Adrenal gland (tissue), 12 donors: Measurements from ENCODE around the gene PCMTD2. TPM values are rescaled to one million over a fixed set of nuclear protein-coding genes. Genes with fewer than 3 reads are reported as not detected.
A peak's percentile ranks its signal among the peaks of the same experiment; 100 is the strongest.

Source experiments
- DNase-seq, 7 donors: peaks; one replicate each; pipeline ENCODE4 v3.0.0-alpha.2; 2019 to 2020
- H3K27ac ChIP-seq, 5 donors: fragments of 200-600 bp; sonication (generic) in 4 of 5; 1 replicate in 3 of 5; 2 replicates in 2 of 5; pipeline versions ENCODE4 v1.5.1 to v1.8.0; 2016 to 2020; ENCODE audit warnings: mild to moderate bottlenecking in 1 of 5
- H3K27me3 ChIP-seq: fragments of 200-600 bp; 2 replicates; pipeline ENCODE4 v1.8.0; 2021
- H3K36me3 ChIP-seq, 2 donors: fragments of 200-600 bp; replicated peaks in 1 of 2; 1 replicate in 1 of 2; 2 replicates in 1 of 2; pipeline versions ENCODE4 v1.5.1 to v1.8.0; 2018 to 2022
- H3K4me1 ChIP-seq, 2 donors: fragments of 200-600 bp; replicated peaks in 1 of 2; 1 replicate in 1 of 2; 2 replicates in 1 of 2; pipeline versions ENCODE4 v1.5.1 to v1.8.0; 2018 to 2021
- H3K4me3 ChIP-seq, 4 donors: fragments of 200-600 bp; sonication (generic) in 3 of 4; one replicate each; pipeline ENCODE4 v1.5.1; 2016 to 2018
- H3K9me3 ChIP-seq, 3 donors: fragments of 200-600 bp; sonication (generic) in 1 of 3; replicated peaks in 1 of 3; 1 replicate in 2 of 3; 2 replicates in 1 of 3; pipeline versions ENCODE4 v1.5.1 to v1.8.0; 2016 to 2021
- POLR2A ChIP-seq, 2 donors: fragments of 450-650 bp; IDR thresholded peaks; one replicate each; pipeline ENCODE4 v1.6.1; 2017; ENCODE audit warnings: antibody characterized with exemption in 2 of 2, mild to moderate bottlenecking in 2 of 2, moderate library complexity in 1 of 2
- whole genome bisulfite sequencing, 4 donors: extraction: QIAGEN DNeasy Blood & Tissue Kit in 2 of 4; methylation state at CpG; one replicate each; pipeline versions ENCODE4 v1.1.5 to v1.1.7; 2013 to 2017; 5-methylcytosine and 5-hydroxymethylcytosine counted together
- intact Hi-C, 2 donors: fragments of 100-400 bp; cut with DNase I; formaldehyde crosslinking; loops; one replicate each; pipeline versions ENCODE4 v1.14.1 to v1.15.0; 2022 to 2023
- polyA plus RNA-seq, 3 donors: library from polyadenylated mRNA; stranded (reverse); fragments of 200-250 nt in 2 of 3; fragments of 350-450 nt in 1 of 3; fragmentation: Illumina TruSeq in 1 of 3; extraction: RNeasy Lipid Tissue Mini Kit (QIAGEN cat#74804) in 1 of 3; gene quantifications; one replicate each; pipeline ENCODE4 v1.2.3, GENCODE V29; 2013 to 2014
- total RNA-seq, 9 donors: library from RNA; depleted of rRNA in 4 of 9; stranded (reverse); fragments of >200 nt in 4 of 9; fragments of 120-200 nt in 1 of 9; fragmentation: NEBNext Ultra II Directional in 1 of 9; extraction: Animal tissue kit (Norgen Biotek cat#: 25700) in 1 of 9; gene quantifications; one replicate each; pipeline versions ENCODE4 v1.1.0 to v1.2.4, GENCODE V29; 2013 to 2023
- TF ChIP-seq, protein P1 (sequence below), 6 experiments: fragments of 450-650 bp in 4 of 6; fragments of 200-600 bp in 2 of 6; sonication (generic) in 1 of 6; IDR thresholded peaks; 1 replicate in 5 of 6; 2 replicates in 1 of 6; pipeline versions ENCODE4 v1.5.1 to v1.8.0; 2016 to 2021; ENCODE audit warnings: antibody characterized with exemption in 6 of 6, mild to moderate bottlenecking in 2 of 6, moderate library complexity in 1 of 6
- donor health status: healthy with polysubstance abuse.
- donor health status: Bipolar disorder and iron deficiency.
- donor health status: DM: yes; HTN: yes; CAD: no.
- donor health status: DM: no; HTN: no; CAD: no.
- donor health status: DM: no; HTN: no; CAD: no.
- donor health status: DM: yes; HTN: yes; CAD: no.

Gene PCMTD2
- total and polyA plus RNA-seq, 12 donors, result 32.0 to 120 (median 62.5) TPM

GRCh38 chr20:64222851-64223525 is 32.6 kb upstream of the PCMTD2 start:
- Histone ChIP-seq H3K27ac (peak overlapping the region in 2 of 5 donors; percentile 61 to 67), H3K4me3 (no peak overlapping the region), H3K27me3 (no peaks in the 10 kb centered on the region), H3K36me3 (no peaks in the 10 kb centered on the region), H3K4me1 (peaks cover 8 to 25% of the 10 kb centered on the region in 2 donors), H3K9me3 (no peaks in the 10 kb centered on the region)
- intact Hi-C loops, result no loop called here
- TF ChIP-seq, protein P1, sequence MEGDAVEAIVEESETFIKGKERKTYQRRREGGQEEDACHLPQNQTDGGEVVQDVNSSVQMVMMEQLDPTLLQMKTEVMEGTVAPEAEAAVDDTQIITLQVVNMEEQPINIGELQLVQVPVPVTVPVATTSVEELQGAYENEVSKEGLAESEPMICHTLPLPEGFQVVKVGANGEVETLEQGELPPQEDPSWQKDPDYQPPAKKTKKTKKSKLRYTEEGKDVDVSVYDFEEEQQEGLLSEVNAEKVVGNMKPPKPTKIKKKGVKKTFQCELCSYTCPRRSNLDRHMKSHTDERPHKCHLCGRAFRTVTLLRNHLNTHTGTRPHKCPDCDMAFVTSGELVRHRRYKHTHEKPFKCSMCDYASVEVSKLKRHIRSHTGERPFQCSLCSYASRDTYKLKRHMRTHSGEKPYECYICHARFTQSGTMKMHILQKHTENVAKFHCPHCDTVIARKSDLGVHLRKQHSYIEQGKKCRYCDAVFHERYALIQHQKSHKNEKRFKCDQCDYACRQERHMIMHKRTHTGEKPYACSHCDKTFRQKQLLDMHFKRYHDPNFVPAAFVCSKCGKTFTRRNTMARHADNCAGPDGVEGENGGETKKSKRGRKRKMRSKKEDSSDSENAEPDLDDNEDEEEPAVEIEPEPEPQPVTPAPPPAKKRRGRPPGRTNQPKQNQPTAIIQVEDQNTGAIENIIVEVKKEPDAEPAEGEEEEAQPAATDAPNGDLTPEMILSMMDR (IDR thresholded peaks at IDR 0.05), result no peak
- peak in 1 of 7 donors; percentile 8 for DNase-seq
- 83 to 86% (median 86%) methylated on average over 19 to 20 of the region's 20 CpGs for WGBS, 4 donors

- WGBS, 4 donors, result 58 to 76% (median 67%) methylated on average over 12 to 13 of the region's 13 CpGs
- DNase-seq, result peak in 1 of 7 donors; percentile 43
- H3K4me1 ChIP-seq, result peaks cover 8 to 25% of the 10 kb centered on the region in 2 donors
- H3K27me3 ChIP-seq, result no peaks in the 10 kb centered on the region
- intact Hi-C loops, result no loop called here
- H3K36me3 ChIP-seq, result no peaks in the 10 kb centered on the region
- H3K9me3 ChIP-seq, result no peaks in the 10 kb centered on the region
- no peak for TF ChIP-seq POLR2A (IDR thresholded peaks at IDR 0.05)
- TF ChIP-seq, protein P1 (IDR thresholded peaks at IDR 0.05), result no peak
- peak overlapping the region in 2 of 5 donors; percentile 29 to 47 for H3K27ac ChIP-seq
- no peak overlapping the region for H3K4me3 ChIP-seq
Observed at GRCh38 chr20:64223526-64224067, 32.0 kb upstream of the PCMTD2 start.

- H3K27me3 ChIP-seq, result no peaks in the 10 kb centered on the region
- DNase-seq, result no peak
- intact Hi-C loops, result no loop called here
- peak overlapping the region in 1 of 5 donors; percentile 47 for H3K27ac ChIP-seq
- TF ChIP-seq, protein P1 (IDR thresholded peaks at IDR 0.05), result no peak
- TF ChIP-seq POLR2A (IDR thresholded peaks at IDR 0.05), result no peak
- 70 to 83% (median 76%) methylated on average over 10 of the region's 10 CpGs for WGBS, 4 donors
- H3K9me3 ChIP-seq, result no peaks in the 10 kb centered on the region
- H3K4me1 ChIP-seq, result peaks cover 8 to 25% of the 10 kb centered on the region in 2 donors
- no peak overlapping the region for H3K4me3 ChIP-seq
- H3K36me3 ChIP-seq, result no peaks in the 10 kb centered on the region
Observed at GRCh38 chr20:64224351-64225170, 31.0 kb upstream of the PCMTD2 start.

DNA sequence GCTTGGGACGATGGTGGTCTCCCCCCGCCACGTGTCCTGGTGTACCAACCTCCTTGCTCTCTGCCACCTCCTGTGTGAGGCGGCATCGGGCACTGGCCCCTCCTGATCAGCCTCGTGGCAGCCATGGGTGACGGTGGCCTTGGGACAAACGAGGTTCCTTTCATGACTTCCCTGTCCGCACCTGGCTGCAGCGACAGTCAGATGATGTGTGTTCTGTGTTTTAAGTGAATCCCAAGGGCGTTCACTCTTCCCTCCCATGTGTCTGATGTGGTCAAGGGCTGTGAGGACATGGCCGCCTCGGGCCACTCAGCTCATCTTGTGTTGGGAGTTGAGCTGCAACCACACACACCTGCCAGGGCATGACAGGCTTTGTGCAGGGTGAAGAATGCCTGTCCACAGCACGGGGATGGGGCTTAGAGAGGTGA is 30.4 kb upstream of the PCMTD2 start:
- no peaks in the 10 kb centered on the region for H3K27me3 ChIP-seq
- 74 to 85% (median 83%) methylated on average over 13 to 14 of the region's 14 CpGs for WGBS, 4 donors
- DNase-seq, result no peak
- no peak overlapping the region for H3K4me3 ChIP-seq
- intact Hi-C loops, result no loop called here
- H3K4me1 ChIP-seq, result peaks cover 8 to 25% of the 10 kb centered on the region in 2 donors
- H3K27ac ChIP-seq, result no peak overlapping the region
- H3K36me3 ChIP-seq, result no peaks in the 10 kb centered on the region
- no peak for TF ChIP-seq POLR2A (IDR thresholded peaks at IDR 0.05)
- TF ChIP-seq, protein P1 (IDR thresholded peaks at IDR 0.05), result no peak
- no peaks in the 10 kb centered on the region for H3K9me3 ChIP-seq
